Neuronal stem cell (in vitro differentiated cells): ENCODE results near the gene GOLT1B.

Experiments
- DNase-seq: peaks from one replicate; pipeline ENCODE4 v3.0.0-alpha.2; 2013; ENCODE audit warnings: low spot score
- H2AFZ ChIP-seq: one replicate; pipeline ENCODE4 v1.6.1; 2013; ENCODE audit warnings: mild to moderate bottlenecking, low read length, inconsistent platforms
- H2AK5ac ChIP-seq: 2 replicates; pipeline ENCODE4 v1.6.1; 2013; ENCODE audit warnings: low read depth, mild to moderate bottlenecking, inconsistent platforms, low read length, moderate library complexity, mixed read lengths
- H2BK120ac ChIP-seq: 2 replicates; pipeline ENCODE4 v1.6.1; 2013; ENCODE audit warnings: low read depth, mild to moderate bottlenecking, inconsistent platforms, low read length, moderate library complexity, mixed read lengths
- H2BK12ac ChIP-seq: one replicate; pipeline ENCODE4 v1.6.1; 2013; ENCODE audit warnings: low read length, inconsistent platforms
- H2BK15ac ChIP-seq: 2 replicates; pipeline ENCODE4 v1.6.1; 2013; ENCODE audit warnings: mild to moderate bottlenecking, low read length, inconsistent platforms, mixed read lengths
- H2BK5ac ChIP-seq: one replicate; pipeline ENCODE4 v1.6.1; 2013; ENCODE audit warnings: inconsistent platforms, mild to moderate bottlenecking, low read length, moderate library complexity
- H3K14ac ChIP-seq: one replicate; pipeline ENCODE4 v1.6.1; 2013; ENCODE audit warnings: low read length, inconsistent platforms
- H3K18ac ChIP-seq: 2 replicates; pipeline ENCODE4 v1.6.1; 2013; ENCODE audit warnings: low read length, inconsistent platforms
- H3K23ac ChIP-seq: 2 replicates; pipeline ENCODE4 v1.6.1; 2013; ENCODE audit warnings: low read depth, mild to moderate bottlenecking, mixed read lengths, low read length, inconsistent platforms; ENCODE audit not compliant: poor library complexity
- H3K27ac ChIP-seq: replicated peaks from 3 replicates; pipeline ENCODE4 v1.5.1; 2013; ENCODE audit warnings: low read length, inconsistent platforms
- H3K27me3 ChIP-seq, 3 experiments: 2 replicates each; pipeline ENCODE4 v1.6.1; 2013; ENCODE audit warnings: low read length in 3 of 3, mild to moderate bottlenecking in 2 of 3, inconsistent platforms in 1 of 3, low read depth in 1 of 3, mixed read lengths in 1 of 3, moderate library complexity in 1 of 3; ENCODE audit not compliant: control insufficient read depth in 3 of 3, insufficient read depth in 3 of 3
- H3K36me3 ChIP-seq, 2 donors: replicated peaks in 1 of 2; 2 replicates each; pipeline ENCODE4 v1.6.1; 2013; ENCODE audit warnings: low read length in 2 of 2; ENCODE audit not compliant: control insufficient read depth in 2 of 2, insufficient read depth in 2 of 2
- H3K4ac ChIP-seq: 2 replicates; pipeline ENCODE4 v1.6.1; 2013; ENCODE audit warnings: inconsistent platforms, mild to moderate bottlenecking, low read length, moderate library complexity
- H3K4me1 ChIP-seq, 2 donors: 1 replicate in 1 of 2; 2 replicates in 1 of 2; pipeline ENCODE4 v1.6.1; 2013; ENCODE audit warnings: low read length in 2 of 2, low read depth in 1 of 2; ENCODE audit not compliant: control insufficient read depth in 2 of 2, insufficient read depth in 1 of 2
- H3K4me2 ChIP-seq: one replicate; pipeline ENCODE4 v1.6.1; 2013; ENCODE audit warnings: mild to moderate bottlenecking, low read length, inconsistent platforms; ENCODE audit not compliant: insufficient read depth, poor library complexity, severe bottlenecking
- H3K4me3 ChIP-seq, 2 donors: 2 replicates each; pipeline ENCODE4 v1.5.1; 2013; ENCODE audit warnings: low read length in 2 of 2, mild to moderate bottlenecking in 2 of 2, inconsistent platforms in 1 of 2, moderate library complexity in 1 of 2
- H3K79me1 ChIP-seq: one replicate; pipeline ENCODE4 v1.6.1; 2013; ENCODE audit warnings: low read depth, mild to moderate bottlenecking, inconsistent platforms, low read length, moderate library complexity
- H3K9ac ChIP-seq: one replicate; pipeline ENCODE4 v1.6.1; 2013; ENCODE audit warnings: mild to moderate bottlenecking, low read depth, low read length, inconsistent platforms; ENCODE audit not compliant: poor library complexity
- H3K9me3 ChIP-seq, 2 donors: replicated peaks in 1 of 2; 2 replicates each; pipeline versions ENCODE3 to v1.6.1; 2013; ENCODE audit warnings: low read length in 2 of 2, mild to moderate bottlenecking in 2 of 2, inconsistent platforms in 1 of 2, low read depth in 1 of 2, mixed read lengths in 1 of 2, moderate library complexity in 1 of 2; ENCODE audit not compliant: control insufficient read depth in 2 of 2, insufficient read depth in 1 of 2
- H4K8ac ChIP-seq: one replicate; pipeline ENCODE4 v1.6.1; 2013; ENCODE audit warnings: low read depth, mild to moderate bottlenecking, inconsistent platforms, low read length, moderate library complexity
- H4K91ac ChIP-seq: one replicate; pipeline ENCODE4 v1.6.1; 2013; ENCODE audit warnings: low read length, low read depth, mild to moderate bottlenecking, inconsistent platforms; ENCODE audit not compliant: poor library complexity
- WGBS, 2 donors: extraction: QIAGEN DNeasy Blood & Tissue Kit; methylation state at CpG; one replicate each; pipeline ENCODE4 v1.1.7; 2013; ENCODE audit warnings: missing lambda C conversion rate in 2 of 2, mixed read lengths in 1 of 2; ENCODE audit not compliant: insufficient read length in 2 of 2, insufficient replicate concordance in 1 of 2; ENCODE audit errors: extremely low coverage in 2 of 2; 5-methylcytosine and 5-hydroxymethylcytosine counted together

GOLT1B gene

DNA sequence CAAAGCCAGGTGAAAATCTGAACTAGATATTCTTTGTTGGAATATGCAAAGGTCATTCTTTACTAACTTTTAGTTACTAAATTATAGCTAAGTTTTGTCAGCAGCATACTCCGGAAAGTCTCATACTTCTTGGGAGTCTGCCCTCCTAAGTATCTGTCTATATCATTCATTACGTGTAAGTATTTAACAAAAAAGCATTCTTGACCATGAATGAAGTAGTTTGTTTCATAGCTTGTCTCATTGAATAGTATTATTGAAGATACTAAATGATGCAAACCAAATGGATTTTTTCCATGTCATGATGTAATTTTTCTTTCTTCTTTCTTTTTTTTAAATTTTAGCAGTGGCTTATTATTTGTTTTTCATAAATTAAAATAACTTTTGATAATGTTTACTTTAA, 14.7 kb downstream of the GOLT1B start:
- Histone ChIP-seq H2BK15ac (no peak overlapping the region), H3K23ac (no peak overlapping the region), H3K36me3 (peaks cover 2 to 68% of the 10 kb centered on the region in 2 donors), H2AFZ (no peak overlapping the region), H3K14ac (no peak overlapping the region), H3K27me3 (no peaks in the 10 kb centered on the region), H3K4me2 (no peak overlapping the region), H3K79me1 (no peaks in the 10 kb centered on the region), H2BK5ac (no peak overlapping the region), H3K4ac (no peak overlapping the region), H3K4me3 (no peak overlapping the region), H3K27ac (no peak overlapping the region), H4K91ac (no peak overlapping the region), H3K18ac (no peak overlapping the region), H2BK12ac (no peak overlapping the region), H2BK120ac (no peak overlapping the region), H4K8ac (no peak overlapping the region), H3K4me1 (no peaks in the 10 kb centered on the region), H3K9me3 (no peaks in the 10 kb centered on the region), H2AK5ac (no peak overlapping the region), H3K9ac (no peak overlapping the region)
- no peak for DNase-seq
- WGBS, 2 donors = no CpG with 5 or more reads among the region's 2 CpGs

- H4K8ac ChIP-seq = no peak overlapping the region
- no peak overlapping the region for H3K9ac ChIP-seq
- H4K91ac ChIP-seq = no peak overlapping the region
- H3K23ac ChIP-seq = no peak overlapping the region
- no peak overlapping the region for H2BK15ac ChIP-seq
- H3K4ac ChIP-seq = no peak overlapping the region
- H2BK12ac ChIP-seq = no peak overlapping the region
- H2AFZ ChIP-seq = no peak overlapping the region
- peaks cover 2 to 48% of the 10 kb centered on the region in 2 donors for H3K36me3 ChIP-seq
- no peak overlapping the region for H2BK120ac ChIP-seq
- no peaks in the 10 kb centered on the region for H3K79me1 ChIP-seq
- no peak overlapping the region for H2AK5ac ChIP-seq
- H3K4me2 ChIP-seq = no peak overlapping the region
- no peaks in the 10 kb centered on the region for H3K27me3 ChIP-seq
- H3K14ac ChIP-seq = no peak overlapping the region
- H3K4me1 ChIP-seq = no peaks in the 10 kb centered on the region
- no peak overlapping the region for H2BK5ac ChIP-seq
- WGBS, 2 donors = no CpG with 5 or more reads among the region's 3 CpGs
- no peak overlapping the region for H3K4me3 ChIP-seq
- H3K27ac ChIP-seq = no peak overlapping the region
- H3K18ac ChIP-seq = no peak overlapping the region
- DNase-seq = no peak
- H3K9me3 ChIP-seq = no peaks in the 10 kb centered on the region
These were observed 16.9 kb downstream of the GOLT1B start for GRCh38 chr12:21518451-21518850.

GRCh38 chr12:21521541-21521940, 20.0 kb downstream of the GOLT1B start:
- no peak overlapping the region for H3K23ac ChIP-seq
- H3K18ac ChIP-seq = no peak overlapping the region
- H3K4ac ChIP-seq = no peak overlapping the region
- H2AFZ ChIP-seq = no peak overlapping the region
- H3K9me3 ChIP-seq = no peaks in the 10 kb centered on the region
- no peaks in the 10 kb centered on the region for H3K4me1 ChIP-seq
- no peak overlapping the region for H2BK12ac ChIP-seq
- H2AK5ac ChIP-seq = no peak overlapping the region
- H3K36me3 ChIP-seq = peaks cover 0 to 17% of the 10 kb centered on the region in 2 donors
- no peak overlapping the region for H3K4me2 ChIP-seq
- no peak overlapping the region for H2BK5ac ChIP-seq
- no peak overlapping the region for H2BK120ac ChIP-seq
- H3K9ac ChIP-seq = no peak overlapping the region
- H3K27ac ChIP-seq = no peak overlapping the region
- H3K27me3 ChIP-seq = peaks cover 0 to 3% (median 0%) of the 10 kb centered on the region in 3 experiments
- DNase-seq = no peak
- H3K4me3 ChIP-seq = no peak overlapping the region
- H3K14ac ChIP-seq = no peak overlapping the region
- H4K91ac ChIP-seq = no peak overlapping the region
- no peak overlapping the region for H4K8ac ChIP-seq
- no CpG with 5 or more reads among the region's 1 CpG for WGBS, 2 donors
- no peaks in the 10 kb centered on the region for H3K79me1 ChIP-seq
- H2BK15ac ChIP-seq = no peak overlapping the region

- no peak overlapping the region for H3K23ac ChIP-seq
- no peak overlapping the region for H2BK12ac ChIP-seq
- H3K9ac ChIP-seq = no peak overlapping the region
- no peaks in the 10 kb centered on the region for H3K79me1 ChIP-seq
- H3K18ac ChIP-seq = no peak overlapping the region
- no peak overlapping the region for H2AFZ ChIP-seq
- H4K91ac ChIP-seq = no peak overlapping the region
- peaks cover 0 to 11% (median 10%) of the 10 kb centered on the region in 3 experiments for H3K27me3 ChIP-seq
- no peak overlapping the region for H3K4ac ChIP-seq
- no peak for DNase-seq
- no peak overlapping the region for H2BK15ac ChIP-seq
- no peaks in the 10 kb centered on the region for H3K9me3 ChIP-seq
- H3K27ac ChIP-seq = no peak overlapping the region
- peaks cover 0 to 3% of the 10 kb centered on the region in 2 donors for H3K36me3 ChIP-seq
- H3K4me1 ChIP-seq = peaks cover 0 to 1% of the 10 kb centered on the region in 2 donors
- H2BK120ac ChIP-seq = no peak overlapping the region
- H3K14ac ChIP-seq = no peak overlapping the region
- no peak overlapping the region for H4K8ac ChIP-seq
- H3K4me3 ChIP-seq = no peak overlapping the region
- H2BK5ac ChIP-seq = no peak overlapping the region
- H2AK5ac ChIP-seq = no peak overlapping the region
- H3K4me2 ChIP-seq = no peak overlapping the region
These were observed 21.6 kb downstream of the GOLT1B start for GRCh38 chr12:21523148-21523547.
